Stimulated activated CD4-positive, alpha-beta T cell treated with anti-CD3 and anti-CD28 coated beads, Interleukin-12 subunit alpha, Interleukin-12 subunit beta, amount 100 ng/mL, for 24 hours (primary cell): Measurements from ENCODE around the gene GRB14.
"Not testable (repeated sequence)": the region's sequence is repeated elsewhere in the genome, so short reads cannot be mapped to it uniquely, and the experiment has no call there.

Source experiments
- DNase-seq, 2 experiments: peaks; one replicate each; pipeline ENCODE4 v3.0.0-alpha.2; 2020; ENCODE audit warnings: low read depth in 2 of 2

Gene GRB14

DNA sequence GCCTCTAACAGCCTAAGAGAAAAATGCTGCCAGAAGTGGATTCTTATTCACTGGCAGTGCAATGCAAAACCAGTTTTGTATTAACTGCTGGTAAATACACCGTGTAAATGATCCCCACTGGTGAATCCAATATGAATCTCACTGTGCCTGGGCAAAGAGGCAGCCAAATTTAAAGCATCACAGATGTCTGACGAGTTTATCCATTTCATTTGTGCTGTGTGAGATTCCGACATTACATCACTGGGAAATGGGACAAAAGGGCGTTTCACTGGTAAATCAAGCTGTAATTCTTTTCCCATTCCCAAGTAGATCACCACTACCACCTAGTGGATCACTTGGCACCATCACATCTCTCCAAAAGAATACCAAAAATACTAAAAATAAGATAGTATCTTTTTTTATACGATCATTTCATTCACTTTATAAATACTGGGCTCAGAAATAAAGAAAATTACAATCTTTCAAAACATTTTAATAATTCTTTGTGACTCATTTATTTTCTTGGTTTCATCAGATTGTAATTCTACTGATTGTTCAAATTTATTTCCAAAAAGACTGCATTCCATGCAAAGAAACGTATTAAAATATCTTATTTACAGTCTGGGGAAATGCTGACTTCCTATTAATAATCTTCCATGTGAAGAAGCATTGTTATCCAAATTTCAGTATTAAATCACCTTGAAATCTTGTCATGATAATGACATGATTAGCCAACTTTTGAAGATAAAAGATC, 125.6 kb downstream of the GRB14 start:
- DNase-seq, result no peak

DNA sequence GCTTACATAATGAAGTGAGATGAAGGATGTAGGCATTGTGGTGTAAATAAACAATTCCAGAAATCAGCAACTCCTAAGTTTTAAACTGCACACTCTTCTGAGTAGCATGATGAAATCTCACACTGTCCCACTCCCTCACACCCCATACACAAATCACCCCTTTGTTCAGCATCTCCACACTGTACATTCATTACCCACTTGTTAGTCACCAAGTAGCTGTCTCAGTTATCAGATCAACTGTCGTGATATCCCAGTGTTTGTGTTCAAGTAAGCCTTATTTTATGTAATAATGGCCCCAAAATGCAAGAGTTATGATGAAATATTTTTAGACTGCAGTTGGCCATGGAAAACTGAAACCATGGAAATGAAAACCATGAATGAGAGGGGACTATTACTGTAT, 135.7 kb downstream of the GRB14 start:
- no peak for DNase-seq

DNA sequence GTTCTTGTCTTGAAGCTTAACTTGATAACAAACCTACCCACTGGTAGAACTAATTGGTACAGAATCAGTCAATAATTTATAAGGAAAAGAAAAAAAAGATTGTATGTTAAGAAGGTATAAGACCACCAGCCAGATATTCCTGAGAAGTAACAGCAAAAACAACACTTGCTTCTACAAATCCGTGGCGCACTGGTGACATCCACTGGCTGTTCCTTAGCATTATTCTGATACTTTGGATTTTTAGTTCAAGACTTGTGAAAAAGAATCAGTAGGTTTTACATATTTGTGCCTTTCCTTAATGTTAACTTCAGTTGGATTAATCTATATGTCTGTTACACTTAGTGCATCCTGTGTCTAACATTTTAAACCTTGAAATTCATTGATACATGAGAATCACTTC, 141.8 kb downstream of the GRB14 start:
- no peak for DNase-seq

DNA sequence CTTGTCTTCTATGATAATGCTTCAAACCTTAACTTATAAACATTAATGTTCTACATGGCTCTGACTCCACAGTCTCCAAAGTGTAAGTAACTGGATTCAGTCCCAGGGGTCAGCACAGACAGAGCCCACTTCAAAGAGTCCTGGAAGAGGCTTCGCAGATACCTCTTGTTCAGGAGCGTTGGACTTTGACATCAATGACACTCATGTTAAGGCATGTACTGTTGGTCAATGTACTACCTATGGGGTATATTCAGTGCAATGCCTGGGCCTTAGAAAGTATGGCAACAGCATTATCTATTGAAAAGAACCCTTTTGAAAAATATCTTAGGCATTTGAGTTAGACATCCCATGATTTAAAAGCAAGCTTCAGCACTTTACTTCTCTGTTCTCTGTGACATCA, 143.1 kb downstream of the GRB14 start:
- no peak for DNase-seq

DNA sequence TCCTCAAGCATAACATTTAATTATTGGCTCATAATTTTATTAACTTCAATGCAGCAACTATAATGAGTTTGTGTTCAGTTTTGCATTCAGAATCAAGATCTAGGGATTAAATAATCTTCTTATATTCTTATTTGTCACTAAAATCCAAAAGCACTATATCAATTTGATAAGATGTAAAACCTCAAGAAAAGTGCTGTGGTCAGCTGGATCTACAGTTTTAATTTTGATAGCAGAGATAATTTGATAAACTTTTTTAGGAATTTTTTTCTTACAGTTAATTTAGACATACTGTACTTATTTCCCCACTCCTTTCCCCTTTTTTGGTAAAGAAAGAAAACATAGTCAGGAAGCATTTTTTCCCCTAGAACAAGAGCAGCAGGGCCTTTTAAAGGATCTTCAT, 146.4 kb downstream of the GRB14 start:
- DNase-seq, result no peak

DNA sequence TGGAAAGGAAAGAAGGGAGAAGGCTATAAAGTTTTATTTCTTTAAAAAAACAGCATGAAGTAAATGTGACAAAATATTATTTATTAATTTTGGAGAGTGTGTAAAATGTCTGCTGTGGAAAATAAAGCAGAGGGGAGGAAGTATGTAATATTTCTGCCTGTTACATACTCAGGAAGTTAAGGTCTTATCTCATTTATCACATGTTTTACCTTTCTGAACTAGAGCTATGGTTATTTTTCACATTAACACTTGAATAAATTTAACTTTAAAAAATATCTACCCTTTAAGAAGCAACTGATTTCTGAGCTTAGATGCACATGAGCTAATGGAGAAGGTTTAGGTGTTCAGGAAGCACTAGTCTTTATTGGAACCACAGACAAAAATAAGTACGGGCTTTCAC, 148.3 kb downstream of the GRB14 start:
- DNase-seq, result no peak

DNA sequence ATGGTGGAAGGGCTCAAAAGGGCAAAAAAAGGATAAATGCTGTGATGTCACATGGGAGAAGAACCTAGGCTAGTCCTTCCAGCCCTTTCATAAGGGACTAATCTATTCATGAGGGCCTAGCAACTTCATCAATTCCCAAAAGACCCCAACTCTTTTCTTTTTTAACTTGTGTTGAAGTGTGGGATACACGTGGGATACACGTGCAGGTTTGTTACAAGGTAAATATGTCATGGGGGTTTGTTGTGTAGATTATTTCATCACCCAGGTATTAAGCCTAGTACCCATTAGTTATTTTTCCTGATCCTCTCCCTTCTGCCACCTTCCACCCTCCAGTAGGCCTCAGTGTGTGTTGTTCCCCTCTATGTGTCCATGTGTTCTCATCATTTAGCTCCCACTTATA, 156.2 kb downstream of the GRB14 start:
- DNase-seq, result not testable (repeated sequence)

DNA sequence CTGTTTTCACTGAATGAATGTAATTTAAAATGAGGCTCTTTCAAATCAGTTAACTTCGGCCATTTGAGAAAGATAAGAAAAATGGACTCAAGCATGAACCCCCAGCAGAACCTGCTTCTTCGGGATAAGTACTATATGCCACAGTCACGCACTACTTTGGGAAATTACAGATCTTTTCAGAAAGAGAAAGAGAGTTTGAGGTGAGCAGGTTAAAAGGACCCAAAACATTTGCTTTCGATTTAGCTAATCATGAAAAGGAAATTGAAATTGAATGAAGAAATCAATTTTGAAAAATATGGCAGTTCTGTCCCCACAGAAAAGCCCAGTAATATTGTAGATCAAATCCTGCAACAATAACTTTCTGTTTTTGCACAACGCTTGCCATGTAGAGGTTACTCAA, 156.9 kb downstream of the GRB14 start:
- no peak for DNase-seq

DNA sequence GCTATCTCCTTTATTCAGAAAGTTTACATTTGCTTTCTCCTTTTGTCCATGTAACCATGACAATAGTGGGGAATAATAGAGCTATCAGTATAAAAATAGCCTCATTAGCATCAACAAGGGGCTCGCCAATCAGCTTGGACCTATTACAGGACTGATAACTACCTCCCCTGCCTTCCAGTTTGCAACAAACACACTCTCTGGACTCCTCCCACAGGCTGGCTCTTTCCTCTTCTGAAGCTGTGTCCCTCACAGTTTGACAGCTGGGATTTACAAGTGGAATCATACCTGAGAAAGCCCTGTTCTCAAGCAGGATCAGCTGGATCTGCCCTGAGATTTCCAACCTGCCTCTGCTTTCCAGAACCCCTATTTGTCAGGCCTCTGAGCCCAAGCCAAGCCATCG, 162.5 kb downstream of the GRB14 start:
- no peak for DNase-seq

DNA sequence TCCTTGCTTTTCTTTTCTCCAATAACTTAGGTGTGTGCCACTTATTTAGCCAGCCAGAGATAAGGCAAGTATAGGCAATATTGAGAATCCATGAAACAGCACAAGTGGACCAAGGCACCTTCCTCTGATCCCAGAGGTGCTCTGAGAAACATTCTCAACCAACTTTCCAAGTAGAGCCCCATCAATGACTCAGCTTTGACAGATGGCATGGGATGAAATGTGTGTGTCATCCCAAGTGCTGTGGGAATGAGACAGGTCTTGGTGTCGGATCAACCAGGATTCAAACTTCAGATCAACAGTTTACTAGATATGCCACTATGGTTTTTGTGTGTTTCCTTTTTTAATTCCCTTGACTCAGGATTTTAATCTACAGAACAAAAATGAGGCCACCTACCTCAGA, 164.0 kb downstream of the GRB14 start:
- no peak for DNase-seq

DNA sequence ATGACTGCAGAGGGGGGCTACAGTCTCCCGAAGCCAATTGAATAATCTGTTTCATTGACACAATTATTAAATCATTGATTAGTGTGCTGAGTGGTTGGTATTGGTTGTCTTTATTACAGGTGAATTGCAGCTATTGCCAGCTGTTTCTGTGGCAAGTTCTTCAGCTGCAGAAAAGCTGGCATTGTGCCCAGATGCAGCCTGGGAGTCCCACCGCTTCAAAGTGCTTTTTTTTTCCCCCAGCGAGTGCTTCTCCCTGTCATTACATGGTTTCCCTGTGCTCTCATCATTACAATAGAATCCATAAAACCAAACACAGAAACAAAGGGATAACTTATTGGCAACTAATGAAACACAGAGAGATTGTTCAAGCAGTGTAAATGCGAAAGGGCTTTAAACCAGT, 164.7 kb downstream of the GRB14 start:
- no peak for DNase-seq

DNA sequence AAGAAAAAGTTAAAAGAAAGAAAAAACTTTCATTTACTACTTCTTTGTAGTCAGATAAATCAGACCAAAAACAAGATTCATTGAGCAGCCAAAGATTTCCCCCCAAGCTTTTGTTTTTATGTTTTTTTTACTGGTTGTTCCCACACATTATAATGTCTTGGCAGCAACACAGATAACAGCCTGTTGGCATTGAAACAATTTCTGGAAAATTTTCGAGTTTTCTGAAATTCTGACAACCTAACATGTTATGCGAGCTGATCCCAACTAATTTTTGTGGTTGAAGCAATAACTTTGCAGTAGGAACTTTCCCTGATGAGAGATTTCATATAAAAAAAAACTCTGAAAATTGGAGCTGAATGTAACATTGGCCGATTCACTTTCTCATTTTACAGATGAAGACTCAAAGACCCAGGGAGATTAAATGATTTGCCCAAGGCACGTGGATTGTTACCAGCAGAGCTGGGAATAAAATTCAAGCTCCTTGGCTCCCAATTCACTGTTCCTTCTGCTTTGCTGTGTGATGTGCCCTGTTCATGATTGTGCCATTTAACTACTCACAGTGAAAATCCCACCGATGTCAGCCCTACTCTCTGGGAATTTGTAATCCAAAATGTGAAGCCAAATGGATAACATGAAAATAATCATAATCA, 167.5 kb downstream of the GRB14 start:
- DNase-seq, result no peak

DNA sequence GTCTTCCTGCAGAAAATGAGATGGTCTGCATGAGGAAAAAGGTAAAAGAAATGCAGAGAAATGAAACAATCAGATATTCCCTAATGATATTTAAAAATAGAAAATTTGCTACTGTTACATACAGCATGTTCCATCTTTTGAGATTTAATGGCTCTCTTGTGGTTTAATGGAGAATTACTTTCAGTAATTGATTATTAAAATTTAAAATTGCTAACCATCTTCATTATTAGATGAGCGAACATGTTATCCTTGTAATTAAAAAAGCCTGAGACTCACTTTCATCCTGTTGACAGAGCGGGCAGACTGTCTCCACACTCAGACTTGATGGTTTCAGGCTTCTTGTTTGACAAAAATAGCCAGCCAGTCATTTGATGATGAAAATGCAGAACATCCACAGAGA, 171.0 kb downstream of the GRB14 start:
- no peak for DNase-seq

DNA sequence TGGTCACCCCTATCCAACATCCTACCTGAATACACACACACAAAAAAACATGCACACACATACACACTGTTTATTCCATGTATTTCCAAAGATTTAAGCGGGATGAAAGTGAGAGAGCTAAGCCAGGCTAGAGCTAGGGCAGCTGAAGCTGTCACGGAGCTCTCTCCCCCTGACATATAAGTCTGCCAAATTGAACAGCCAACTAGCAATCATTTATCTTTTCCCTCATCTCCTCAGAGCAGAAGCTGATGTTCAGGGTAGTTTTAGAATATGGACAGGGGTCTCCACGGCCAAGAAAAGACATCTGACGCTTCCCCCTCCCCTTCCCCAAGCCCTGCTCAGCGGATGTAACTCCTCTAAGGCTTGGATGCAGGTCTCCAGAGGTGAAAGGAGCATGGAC, 171.6 kb downstream of the GRB14 start:
- no peak for DNase-seq

DNA sequence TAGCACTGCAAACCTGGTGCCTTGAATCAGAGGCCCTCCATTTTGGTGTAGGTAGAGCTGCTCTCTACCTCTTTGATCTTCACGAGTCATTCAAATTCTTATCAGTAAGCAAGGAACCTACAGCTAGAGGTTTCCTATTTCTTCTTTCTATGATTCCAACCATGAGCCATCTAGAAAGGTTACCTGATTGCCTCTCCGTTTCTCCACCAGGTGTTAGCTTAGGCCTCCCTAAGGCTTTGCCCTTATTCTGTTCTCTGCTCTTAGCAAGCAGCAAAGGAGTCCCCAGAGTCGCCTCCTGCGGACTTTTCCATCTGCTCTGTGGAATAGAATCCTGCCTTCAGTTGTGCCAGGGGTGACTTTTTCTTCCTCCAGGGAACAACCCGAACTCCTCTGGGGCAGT, 173.6 kb downstream of the GRB14 start:
- DNase-seq, result no peak
